ENCODE results near the gene AUTS2. TPM values are rescaled to one million over a fixed set of nuclear protein-coding genes. Genes with fewer than 3 reads are reported as not detected.

AUTS2 gene
- polyA plus RNA-seq, 3 donors, result 3.1 to 8.3 (median 7.9) TPM

DNA sequence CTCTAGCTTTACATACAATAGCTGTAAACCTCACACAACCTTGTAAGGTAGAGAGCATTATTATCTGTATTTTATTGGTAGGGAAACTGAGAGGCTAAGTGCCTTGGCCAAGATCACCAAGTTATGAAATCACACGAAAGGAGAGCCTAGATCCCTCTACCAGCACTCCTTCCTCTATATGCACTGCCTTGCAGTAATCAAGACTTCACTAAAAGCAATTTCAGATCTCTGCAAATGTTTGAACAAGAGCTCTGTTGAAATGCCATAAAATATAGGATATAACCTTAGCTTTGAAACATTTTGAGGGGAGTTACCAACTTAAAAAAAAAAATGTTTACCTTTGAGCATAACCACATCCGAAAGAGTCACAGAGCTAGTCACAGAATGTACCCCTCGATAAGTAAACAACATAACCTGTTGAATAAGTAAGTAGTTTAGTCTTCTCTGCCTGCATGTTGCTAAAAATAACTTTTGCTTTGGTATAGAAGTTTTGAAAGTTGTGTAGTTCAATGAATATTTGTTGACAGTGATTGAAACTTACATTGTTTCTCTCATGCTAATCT lies 709.4 kb downstream of the AUTS2 start:
- H3K27ac ChIP-seq (ENCODE audit: low read depth, low read length), result no peak overlapping the region
- 75 to 89% (median 84%) methylated on average over 3 of the region's 3 CpGs for WGBS, 3 donors

DNA sequence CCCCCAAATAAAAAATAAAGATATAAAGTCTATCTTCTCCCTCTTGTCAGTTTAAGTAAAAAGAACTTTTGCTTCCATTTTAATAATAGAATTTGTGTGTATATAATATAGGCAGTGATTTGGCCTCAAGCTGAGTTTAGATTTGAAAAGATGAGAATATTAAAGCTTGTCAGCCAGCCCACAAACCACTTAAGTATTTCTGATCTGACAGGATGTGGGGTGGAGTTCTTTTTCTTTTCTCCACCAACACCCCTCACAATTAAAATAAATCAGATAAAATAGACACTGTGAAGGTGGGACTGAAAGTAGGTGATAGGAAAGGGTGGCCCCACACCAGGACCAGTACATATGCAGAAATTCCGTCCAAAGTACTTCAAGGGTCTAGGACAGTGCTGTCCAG lies 714.1 kb downstream of the AUTS2 start:
- no peak overlapping the region for H3K27ac ChIP-seq (ENCODE audit: low read depth, low read length)
- WGBS, 3 donors, result 68 to 88% (median 88%) methylated on average over 1 of the region's 1 CpG

DNA sequence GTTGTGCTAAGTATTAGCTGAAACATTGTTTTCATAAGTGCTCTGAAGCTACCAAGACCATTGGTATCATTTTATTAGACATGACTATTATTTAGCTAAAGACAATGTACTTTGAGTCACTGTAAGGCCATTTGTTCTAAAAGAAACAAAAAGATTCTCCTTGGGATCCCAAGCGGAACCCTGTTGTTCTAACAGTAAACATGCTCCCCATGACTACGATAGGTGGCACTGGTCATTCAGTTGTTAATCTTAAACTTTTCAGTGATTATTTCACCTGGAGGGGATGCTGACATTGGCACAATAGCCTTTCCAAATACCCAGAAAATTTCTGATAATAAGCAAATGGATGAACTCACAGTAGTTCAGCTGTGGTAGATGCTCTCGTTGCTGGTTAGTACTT lies 715.0 kb downstream of the AUTS2 start:
- 66 to 96% (median 94%) methylated on average over 3 of the region's 3 CpGs for WGBS, 3 donors
- H3K27ac ChIP-seq (ENCODE audit: low read depth, low read length), result no peak overlapping the region

DNA sequence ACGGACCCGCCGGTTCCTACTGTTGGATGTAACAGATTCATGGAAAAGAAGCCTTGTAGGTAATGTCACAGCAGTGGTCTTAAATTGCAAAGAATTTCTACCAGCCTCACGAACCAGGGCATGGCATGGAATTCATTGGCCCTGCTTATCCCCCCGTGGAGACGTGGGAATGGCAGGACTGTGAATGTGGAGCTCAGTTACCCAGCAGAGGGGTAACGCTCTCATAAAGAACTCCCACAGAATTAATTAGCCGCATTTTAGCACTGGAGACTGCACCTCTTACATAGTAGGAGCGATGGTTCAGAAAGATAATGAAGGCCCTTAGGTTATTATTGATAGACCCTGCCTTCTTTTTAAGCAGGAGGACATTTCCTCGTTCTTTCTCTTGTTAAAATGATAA lies 715.4 kb downstream of the AUTS2 start:
- H3K27ac ChIP-seq (ENCODE audit: low read depth, low read length), result no peak overlapping the region
- 85 to 95% (median 86%) methylated on average over 10 of the region's 10 CpGs for WGBS, 3 donors

DNA sequence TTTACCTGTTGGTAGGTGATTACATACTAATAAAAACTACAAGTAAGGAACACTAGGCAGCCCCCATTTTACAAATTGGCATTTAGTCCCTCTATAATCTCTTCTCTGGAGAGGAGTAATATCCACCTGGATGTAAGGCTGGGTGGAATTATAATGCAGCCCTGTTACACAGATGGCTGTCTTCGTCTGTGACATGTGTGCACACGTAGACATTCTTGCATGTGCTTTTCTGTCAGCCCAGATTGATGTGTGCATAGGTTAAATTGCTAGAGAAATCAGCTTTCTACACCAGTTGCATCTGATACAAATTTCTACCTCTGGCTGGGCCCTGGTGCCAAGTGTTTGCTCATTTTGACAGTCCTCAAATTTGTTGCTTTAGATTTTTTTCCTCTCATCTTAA lies 715.9 kb downstream of the AUTS2 start:
- WGBS, 3 donors, result 89 to 92% (median 90%) methylated on average over 2 of the region's 2 CpGs
- no peak overlapping the region for H3K27ac ChIP-seq (ENCODE audit: low read depth, low read length)

DNA sequence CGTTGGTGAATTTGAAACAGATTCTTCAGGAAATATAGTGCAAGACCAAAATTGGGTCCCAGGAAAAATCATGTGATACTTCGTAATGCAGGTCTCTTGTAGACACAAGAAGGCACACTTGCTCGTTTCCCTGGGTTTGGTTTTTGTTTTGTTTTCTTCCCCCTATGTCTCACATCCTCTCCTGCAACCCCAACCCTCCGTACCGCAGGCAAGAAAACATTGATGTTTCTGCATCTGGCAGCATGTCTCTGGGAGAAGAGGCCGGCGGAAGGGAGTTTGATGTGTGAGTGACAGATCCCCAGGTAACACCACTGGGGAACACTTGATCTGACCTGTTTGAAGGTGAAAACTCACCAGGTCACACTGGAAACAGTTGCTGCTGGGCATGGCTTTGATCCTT lies 718.5 kb downstream of the AUTS2 start:
- no peak overlapping the region for H3K27ac ChIP-seq (ENCODE audit: low read depth, low read length)
- WGBS, 3 donors, result 78 to 84% (median 82%) methylated on average over 7 of the region's 7 CpGs

DNA sequence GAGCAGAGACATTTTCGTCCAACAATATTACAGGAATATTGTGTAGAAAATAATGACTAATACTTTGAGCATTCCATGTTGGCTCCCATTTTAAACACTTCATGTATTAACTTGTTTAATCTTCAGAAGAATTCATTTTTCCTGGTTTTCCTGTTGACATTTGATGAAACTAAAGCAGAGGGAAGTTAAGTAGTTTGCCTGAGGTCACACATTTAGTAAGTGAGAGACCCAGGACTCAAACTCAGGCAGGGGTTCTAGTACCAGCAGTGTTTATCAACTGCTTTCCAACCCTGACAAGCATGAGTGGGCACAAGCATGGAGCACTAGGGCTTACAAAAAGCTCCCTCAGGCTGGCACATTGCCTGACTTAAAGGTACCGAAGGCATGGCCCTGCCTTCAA lies 719.1 kb downstream of the AUTS2 start:
- WGBS, 3 donors, result 44 to 78% (median 76%) methylated on average over 2 of the region's 2 CpGs
- H3K27ac ChIP-seq (ENCODE audit: low read depth, low read length), result no peak overlapping the region

DNA sequence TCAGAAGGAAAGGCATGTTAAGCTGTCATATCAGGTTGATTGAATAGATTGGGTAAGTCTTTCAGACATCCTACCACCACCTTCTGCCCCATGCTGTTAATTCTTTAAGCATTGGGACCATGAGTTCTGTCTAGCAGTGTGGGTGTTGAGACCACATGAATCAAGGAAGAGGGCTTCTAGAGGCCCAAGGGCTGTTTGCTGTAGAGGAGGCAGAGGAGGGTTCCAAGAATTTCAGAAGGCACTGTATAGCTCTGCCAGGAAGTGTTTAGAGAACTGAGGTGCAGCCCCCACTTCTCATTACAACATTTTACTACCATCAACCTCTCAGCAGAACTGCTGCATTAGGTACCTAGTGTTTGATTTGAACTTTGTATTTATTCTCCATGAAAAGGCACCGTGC lies 720.2 kb downstream of the AUTS2 start:
- no peak overlapping the region for H3K27ac ChIP-seq (ENCODE audit: low read depth, low read length)
- 82 to 97% (median 92%) methylated on average over 1 of the region's 1 CpG for whole genome bisulfite sequencing, 3 donors

DNA sequence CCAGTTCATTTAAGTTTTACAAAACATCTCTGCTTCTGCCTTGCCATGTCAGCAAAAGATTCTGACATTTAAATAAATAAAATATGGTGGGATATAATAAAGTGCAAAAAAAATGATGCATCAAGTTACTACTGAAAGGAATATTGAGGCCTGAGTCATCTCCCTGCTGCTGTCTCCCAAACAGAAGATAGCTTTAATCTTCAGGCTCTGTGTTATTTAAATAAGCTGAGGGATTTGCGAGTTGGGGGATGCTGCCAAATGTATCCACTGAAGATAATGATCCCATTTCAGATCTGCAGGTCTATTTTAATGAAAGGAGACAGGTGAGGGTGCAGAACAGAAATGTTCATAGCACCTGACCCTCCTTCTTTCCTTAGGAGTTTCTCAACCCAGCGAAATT lies 720.8 kb downstream of the AUTS2 start:
- 84 to 92% (median 86%) methylated on average over 2 of the region's 2 CpGs for WGBS, 3 donors
- H3K27ac ChIP-seq (ENCODE audit: low read depth, low read length), result no peak overlapping the region

DNA sequence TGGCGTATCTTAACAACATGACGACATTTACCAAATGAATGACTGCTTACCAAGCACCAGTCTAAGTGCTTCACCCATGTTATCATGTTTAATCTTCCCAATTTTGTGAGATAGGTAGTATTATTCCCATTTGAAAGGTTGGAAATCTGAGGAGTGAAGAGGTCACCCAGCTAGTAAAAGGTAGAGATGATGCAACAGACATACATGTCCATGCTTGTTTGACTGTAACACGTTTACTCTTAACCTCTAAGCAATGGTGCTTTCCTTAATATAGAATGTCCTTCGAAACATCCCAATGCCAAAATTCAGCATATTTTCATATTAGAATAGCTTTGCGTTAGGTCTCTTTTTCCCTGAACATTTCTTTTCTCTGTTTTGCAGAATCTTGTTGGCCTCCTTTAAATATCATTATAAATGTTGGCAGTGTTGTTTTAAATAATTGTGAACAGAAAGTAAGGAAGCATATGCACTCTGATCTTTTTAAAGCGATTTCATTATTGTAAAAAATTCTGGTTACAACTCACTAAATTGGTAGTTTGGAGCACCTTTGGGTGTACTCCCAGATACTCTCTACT lies 722.8 kb downstream of the AUTS2 start:
- 90 to 95% (median 92%) methylated on average over 6 of the region's 6 CpGs for WGBS, 3 donors

DNA sequence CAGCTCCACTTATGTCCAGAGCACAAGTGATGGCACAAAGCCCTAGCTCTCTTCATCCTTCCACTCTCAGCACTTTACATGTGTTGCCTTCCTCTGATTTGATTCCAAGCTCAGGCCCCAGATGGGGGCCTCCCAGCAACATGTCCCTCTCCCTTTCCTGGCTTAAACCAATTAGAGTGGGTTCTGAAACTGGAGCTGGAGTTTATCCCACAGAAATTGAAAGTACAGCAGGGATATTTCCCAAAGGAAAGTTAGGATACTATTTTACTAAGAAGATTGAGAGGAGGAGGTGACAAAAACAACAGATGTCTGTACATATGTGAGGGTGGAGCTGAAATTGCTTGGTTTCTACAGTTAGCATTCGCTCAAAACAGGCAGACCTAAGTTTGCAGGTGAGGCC lies 724.6 kb downstream of the AUTS2 start:
- no peak overlapping the region for H3K27ac ChIP-seq (ENCODE audit: low read depth, low read length)
- WGBS, 3 donors, result 70 to 93% (median 89%) methylated on average over 1 of the region's 1 CpG

More for the DNA sequence above, 722.8 kb downstream of the AUTS2 start:
- H3K27ac ChIP-seq (ENCODE audit: low read depth, low read length), result no peak overlapping the region

DNA sequence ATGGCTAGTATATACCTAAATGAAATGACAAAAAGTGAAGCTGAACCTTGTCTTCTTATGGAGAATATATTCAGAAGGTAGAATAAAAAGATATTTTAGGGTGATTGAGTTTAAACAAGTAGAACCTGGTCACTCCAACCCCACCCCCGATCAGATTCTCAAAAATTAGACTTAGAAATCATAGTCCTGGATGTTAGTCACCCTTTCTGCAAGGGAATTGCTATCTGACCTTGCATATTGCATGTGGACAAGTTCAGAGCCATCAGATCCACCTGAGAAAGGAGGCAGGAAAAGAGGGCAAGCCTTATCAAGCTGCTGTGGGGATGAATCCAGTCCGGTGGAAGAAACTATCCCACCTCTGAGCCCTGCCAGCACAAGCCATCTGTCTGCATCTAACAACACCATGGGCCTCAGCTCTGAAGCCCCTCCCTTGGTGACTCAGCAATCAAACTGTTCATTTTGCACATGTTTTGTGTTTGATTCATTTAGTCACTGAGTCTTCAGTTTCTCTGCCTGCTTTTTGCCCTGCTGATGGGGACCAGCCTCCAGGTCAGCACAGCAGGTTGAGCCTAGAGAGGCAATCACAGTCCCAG lies 727.3 kb downstream of the AUTS2 start:
- H3K27ac ChIP-seq (ENCODE audit: low read depth, low read length), result no peak overlapping the region
- 56 to 82% (median 74%) methylated on average over 2 of the region's 2 CpGs for WGBS, 3 donors

DNA sequence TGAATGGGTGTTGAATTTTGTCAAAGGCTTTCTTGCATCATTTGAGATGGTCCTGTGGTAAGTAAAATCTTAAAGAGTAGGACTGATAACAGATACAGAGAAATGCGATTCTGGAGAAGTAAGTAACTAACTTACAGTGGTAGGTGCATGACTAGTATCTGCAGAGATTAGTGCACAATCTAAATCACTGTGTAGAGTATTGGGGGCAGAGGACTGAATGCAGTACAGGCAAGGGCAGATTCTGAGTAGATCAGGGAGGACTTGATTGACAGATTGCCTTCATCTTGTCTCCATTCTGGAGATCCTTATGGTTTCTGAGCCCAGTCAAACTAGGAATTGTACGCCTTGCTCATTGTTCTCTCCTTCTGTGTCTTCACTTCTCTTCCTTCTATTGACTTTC lies 736.0 kb downstream of the AUTS2 start:
- no peak overlapping the region for H3K27ac ChIP-seq (ENCODE audit: low read depth, low read length)
- WGBS, 3 donors, result 92 to 98% (median 95%) methylated on average over 2 of the region's 2 CpGs

DNA sequence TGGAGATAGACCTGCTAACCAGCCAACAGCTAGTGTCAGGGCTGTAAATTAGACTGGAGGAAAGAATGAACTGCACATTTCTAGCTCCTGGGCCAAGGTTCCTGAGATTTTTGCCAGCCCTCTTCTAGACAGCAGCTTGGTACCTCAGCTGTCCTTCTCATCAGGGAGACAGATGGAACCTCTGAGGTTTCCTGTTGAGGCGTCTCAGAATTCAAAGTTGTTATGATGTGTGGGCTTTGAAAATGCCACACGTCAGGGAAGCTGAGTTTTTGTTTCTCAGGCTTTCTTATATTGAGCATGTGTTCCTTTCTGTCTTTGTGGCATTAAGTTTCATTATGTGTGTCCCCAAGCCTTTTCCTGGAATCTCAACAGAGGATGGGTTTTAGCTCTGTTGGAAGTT lies 736.6 kb downstream of the AUTS2 start:
- H3K27ac ChIP-seq (ENCODE audit: low read depth, low read length), result no peak overlapping the region
- 64 to 71% (median 65%) methylated on average over 2 of the region's 2 CpGs for WGBS, 3 donors

DNA sequence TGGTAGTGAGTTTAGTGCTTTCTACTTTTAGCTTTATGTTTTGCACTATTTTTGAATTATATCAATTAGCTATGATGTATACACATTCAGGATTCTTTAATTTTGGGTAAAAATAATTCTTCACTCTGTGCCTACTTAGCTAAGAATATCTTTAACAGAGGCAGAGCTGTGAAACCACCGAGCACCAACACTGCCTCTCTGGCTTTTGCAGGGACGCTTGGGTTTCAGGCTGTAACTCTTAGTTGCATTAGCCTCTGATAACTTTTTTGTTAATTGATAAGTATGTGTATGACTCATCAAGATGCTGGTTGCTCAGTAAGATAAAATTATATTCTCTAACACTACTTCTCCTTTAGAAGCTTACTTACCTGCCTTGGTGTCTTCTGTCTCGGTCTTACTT lies 738.3 kb downstream of the AUTS2 start:
- no peak overlapping the region for H3K27ac ChIP-seq (ENCODE audit: low read depth, low read length)
- 84 to 94% (median 93%) methylated on average over 3 of the region's 3 CpGs for WGBS, 3 donors

DNA sequence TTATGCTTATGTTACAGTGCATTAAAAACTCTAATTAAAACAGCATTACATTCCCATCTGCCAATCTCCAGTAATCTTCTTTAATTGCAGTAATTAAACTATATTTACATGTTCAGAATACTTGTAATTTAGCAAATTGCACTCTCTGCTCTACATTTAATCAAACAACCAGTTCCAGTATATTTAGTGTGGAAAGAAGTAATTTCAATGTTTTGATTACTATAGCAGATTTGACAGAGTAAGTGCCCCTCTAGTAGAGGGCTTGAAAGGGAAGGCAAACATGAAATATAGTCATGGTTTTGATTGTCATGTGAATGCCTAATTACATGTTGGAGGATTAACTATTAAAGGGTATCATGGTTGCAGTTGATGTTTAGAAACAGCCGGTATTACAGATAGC lies 739.7 kb downstream of the AUTS2 start:
- H3K27ac ChIP-seq (ENCODE audit: low read depth, low read length), result no peak overlapping the region
- WGBS, 3 donors, result 93 to 95% (median 94%) methylated on average over 1 of the region's 1 CpG

DNA sequence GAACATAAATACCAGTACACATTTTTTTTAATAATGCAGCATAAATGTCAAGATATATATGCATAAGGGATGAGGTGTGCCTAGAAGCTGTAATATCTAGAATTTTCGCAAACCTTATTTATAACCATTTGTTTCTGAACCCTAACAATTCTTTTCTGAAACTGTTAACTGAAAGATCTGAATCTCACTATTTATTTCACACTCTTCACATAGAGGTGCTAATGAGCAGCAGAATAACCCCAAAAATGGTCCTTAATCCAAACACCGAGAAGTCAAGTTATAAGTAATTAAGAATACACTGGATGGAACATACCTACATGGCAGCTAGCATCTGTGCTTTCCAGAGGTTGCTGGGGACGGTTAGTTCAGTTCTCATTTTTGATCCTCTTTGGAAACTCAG lies 742.0 kb downstream of the AUTS2 start:
- 92 to 96% (median 94%) methylated on average over 3 of the region's 3 CpGs for WGBS, 3 donors
- no peak overlapping the region for H3K27ac ChIP-seq (ENCODE audit: low read depth, low read length)

DNA sequence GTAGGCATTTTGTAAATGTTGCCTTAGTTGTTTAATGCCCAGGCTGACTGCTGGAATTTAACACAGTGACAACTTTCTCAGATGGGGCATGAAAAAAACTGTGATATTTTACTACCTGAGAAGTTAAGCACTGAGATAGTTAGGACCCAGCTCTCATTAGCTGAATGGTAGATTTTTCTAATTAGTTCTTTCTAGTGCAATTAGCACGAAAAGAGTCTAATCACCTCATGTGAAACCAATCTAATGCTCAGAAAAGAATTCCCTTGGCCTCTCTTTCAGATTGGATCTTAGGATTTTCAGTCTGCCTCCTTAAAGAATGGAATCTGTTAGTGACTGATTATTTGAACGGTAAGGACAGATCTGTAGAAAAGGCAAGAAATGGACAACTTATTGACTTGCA lies 743.2 kb downstream of the AUTS2 start:
- 86 to 96% (median 95%) methylated on average over 2 of the region's 2 CpGs for WGBS, 3 donors

DNA sequence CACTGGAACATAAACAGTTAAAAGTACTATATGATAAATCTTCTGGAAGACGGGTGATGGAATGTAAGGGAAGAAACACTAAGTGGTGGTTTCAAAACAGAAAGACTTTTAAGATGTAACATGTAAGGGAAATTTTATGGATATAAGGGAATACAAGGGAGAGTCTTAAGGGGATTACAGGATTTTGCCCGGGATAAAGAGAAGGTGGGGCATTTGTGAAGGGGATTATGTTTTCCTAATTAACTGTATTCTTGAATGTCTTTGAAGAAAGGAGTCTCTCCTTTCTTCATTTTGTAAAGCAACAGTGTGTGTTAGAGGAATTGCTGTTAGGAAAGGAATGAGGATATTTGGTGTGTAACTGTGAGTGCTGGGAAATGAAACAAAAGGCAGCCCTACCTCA lies 745.2 kb downstream of the AUTS2 start:
- 53 to 75% (median 71%) methylated on average over 2 of the region's 2 CpGs for WGBS, 3 donors
- no peak overlapping the region for H3K27ac ChIP-seq (ENCODE audit: low read depth, low read length)

More for the DNA sequence above, 743.2 kb downstream of the AUTS2 start:
- no peak overlapping the region for H3K27ac ChIP-seq (ENCODE audit: low read depth, low read length)

DNA sequence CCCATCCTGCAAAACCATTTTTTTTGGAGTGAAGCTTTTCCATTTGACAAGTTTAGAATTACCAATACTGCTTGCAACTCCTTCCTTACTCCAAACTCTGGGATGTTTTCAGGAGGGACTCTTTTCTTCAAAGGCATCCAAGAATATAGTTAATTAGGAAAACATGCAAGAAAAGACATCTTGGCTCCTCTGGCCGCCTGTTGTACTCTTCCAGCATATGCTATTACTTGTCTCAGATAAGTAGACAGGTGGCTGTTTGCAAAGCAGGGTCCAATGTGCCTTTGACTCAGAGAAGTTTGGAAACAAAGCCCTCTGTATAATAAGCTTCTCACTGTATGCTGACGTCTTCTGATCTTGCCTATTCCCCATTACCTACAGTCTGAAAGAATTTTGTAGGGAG lies 746.5 kb downstream of the AUTS2 start:
- 69 to 80% (median 75%) methylated on average over 2 of the region's 2 CpGs for WGBS, 3 donors
- H3K27ac ChIP-seq (ENCODE audit: low read depth, low read length), result no peak overlapping the region
